Skeletal muscle cell (primary cell): ENCODE results near the gene COMMD10.

ENCODE experiments used
- DNase-seq: peaks from one replicate; pipeline ENCODE4 v3.0.0-alpha.2; 2010; ENCODE audit warnings: low read depth
- H3K4me3 ChIP-seq: 2 replicates; pipeline ENCODE4 v1.5.1; 2011; ENCODE audit warnings: low read depth, mild to moderate bottlenecking, control low read depth, low read length, moderate library complexity

Gene COMMD10

GRCh38 chr5:116174111-116174510, 89.3 kb downstream of the COMMD10 start:
- H3K4me3 ChIP-seq = no peak overlapping the region
- DNase-seq = no peak

GRCh38 chr5:116176121-116176520, 91.3 kb downstream of the COMMD10 start:
- no peak for DNase-seq
- no peak overlapping the region for H3K4me3 ChIP-seq

GRCh38 chr5:116178925-116179324, 94.1 kb downstream of the COMMD10 start:
- no peak for DNase-seq
- no peak overlapping the region for H3K4me3 ChIP-seq

- DNase-seq = no peak
These were observed 124.3 kb downstream of the COMMD10 start for GRCh38 chr5:116209166-116209565.

GRCh38 chr5:116212225-116212624, 127.4 kb downstream of the COMMD10 start:
- no peak for DNase-seq
- H3K4me3 ChIP-seq = no peak overlapping the region

More at GRCh38 chr5:116209166-116209565, 124.3 kb downstream of the COMMD10 start:
- no peak overlapping the region for H3K4me3 ChIP-seq

- no peak for DNase-seq
- H3K4me3 ChIP-seq = no peak overlapping the region
These were observed 131.4 kb downstream of the COMMD10 start for GRCh38 chr5:116216246-116216645.

- no peak overlapping the region for H3K4me3 ChIP-seq
- DNase-seq = no peak
These were observed 140.6 kb downstream of the COMMD10 start for GRCh38 chr5:116225281-116225922.

GRCh38 chr5:116229131-116229689, 144.4 kb downstream of the COMMD10 start:
- no peak for DNase-seq
- no peak overlapping the region for H3K4me3 ChIP-seq

GRCh38 chr5:116231288-116231687, 146.5 kb downstream of the COMMD10 start:
- no peak overlapping the region for H3K4me3 ChIP-seq
- no peak for DNase-seq

GRCh38 chr5:116234681-116235080, 149.9 kb downstream of the COMMD10 start:
- H3K4me3 ChIP-seq = no peak overlapping the region
- no peak for DNase-seq

GRCh38 chr5:116237917-116238500, 153.2 kb downstream of the COMMD10 start:
- no peak overlapping the region for H3K4me3 ChIP-seq
- no peak for DNase-seq

- peak; percentile 27 for DNase-seq
- no peak overlapping the region for H3K4me3 ChIP-seq
These were observed 157.5 kb downstream of the COMMD10 start for GRCh38 chr5:116242343-116242742.

GRCh38 chr5:116248432-116248831, 163.6 kb downstream of the COMMD10 start:
- H3K4me3 ChIP-seq = no peak overlapping the region
- no peak for DNase-seq

- DNase-seq = no peak
- no peak overlapping the region for H3K4me3 ChIP-seq
These were observed 164.8 kb downstream of the COMMD10 start for GRCh38 chr5:116249648-116250047.

- H3K4me3 ChIP-seq = no peak overlapping the region
- no peak for DNase-seq
These were observed 171.9 kb downstream of the COMMD10 start for GRCh38 chr5:116256717-116257116.

GRCh38 chr5:116265471-116265870, 180.6 kb downstream of the COMMD10 start:
- DNase-seq = no peak
- H3K4me3 ChIP-seq = no peak overlapping the region

- no peak overlapping the region for H3K4me3 ChIP-seq
- no peak for DNase-seq
These were observed 186.7 kb downstream of the COMMD10 start for GRCh38 chr5:116271446-116272025.

- H3K4me3 ChIP-seq = no peak overlapping the region
- peak; percentile 8 for DNase-seq
These were observed 187.6 kb downstream of the COMMD10 start for GRCh38 chr5:116272281-116272941.

- DNase-seq = no peak
- H3K4me3 ChIP-seq = no peak overlapping the region
These were observed 188.8 kb downstream of the COMMD10 start for GRCh38 chr5:116273448-116274242.
